Measurements from ENCODE around the gene RPL7A. TPM values are rescaled to one million over a fixed set of nuclear protein-coding genes. Genes with fewer than 3 reads are reported as not detected.

The RPL7A gene
- total and polyA plus RNA-seq, 2 of the 13 experiments (the other 11 are each of a cell fraction or from before 2014, with no cell fraction given): 2,401 to 2,938 TPM

- TF ChIP-seq ZBTB49 (CRISPR knock-in tag; IDR thresholded peaks at IDR 0.05; ENCODE audit: borderline replicate concordance): no peak
- peak; percentile 89; the same call in 1 of the 2 replicates for TF ChIP-seq KDM5B (CRISPR knock-in tag; IDR thresholded peaks at IDR 0.05; ENCODE audit: borderline replicate concordance)
- TF ChIP-seq ZNF737 (CRISPR knock-in tag; IDR thresholded peaks at IDR 0.05; ENCODE audit: borderline replicate concordance): no peak
- TF ChIP-seq ZMAT5 (CRISPR knock-in tag; IDR thresholded peaks at IDR 0.05; ENCODE audit: borderline replicate concordance, low read depth): no peak
- TF ChIP-seq IKZF5 (CRISPR knock-in tag; IDR thresholded peaks at IDR 0.05): peak; percentile 98
- TF ChIP-seq ZNF788 (CRISPR knock-in tag; IDR thresholded peaks at IDR 0.05; ENCODE audit: borderline replicate concordance): peak; percentile 96
- peak; percentile 77; the same call in 1 of the 2 replicates for TF ChIP-seq ZNF124 (CRISPR knock-in tag; IDR thresholded peaks at IDR 0.05)
- TF ChIP-seq, protein P1, sequence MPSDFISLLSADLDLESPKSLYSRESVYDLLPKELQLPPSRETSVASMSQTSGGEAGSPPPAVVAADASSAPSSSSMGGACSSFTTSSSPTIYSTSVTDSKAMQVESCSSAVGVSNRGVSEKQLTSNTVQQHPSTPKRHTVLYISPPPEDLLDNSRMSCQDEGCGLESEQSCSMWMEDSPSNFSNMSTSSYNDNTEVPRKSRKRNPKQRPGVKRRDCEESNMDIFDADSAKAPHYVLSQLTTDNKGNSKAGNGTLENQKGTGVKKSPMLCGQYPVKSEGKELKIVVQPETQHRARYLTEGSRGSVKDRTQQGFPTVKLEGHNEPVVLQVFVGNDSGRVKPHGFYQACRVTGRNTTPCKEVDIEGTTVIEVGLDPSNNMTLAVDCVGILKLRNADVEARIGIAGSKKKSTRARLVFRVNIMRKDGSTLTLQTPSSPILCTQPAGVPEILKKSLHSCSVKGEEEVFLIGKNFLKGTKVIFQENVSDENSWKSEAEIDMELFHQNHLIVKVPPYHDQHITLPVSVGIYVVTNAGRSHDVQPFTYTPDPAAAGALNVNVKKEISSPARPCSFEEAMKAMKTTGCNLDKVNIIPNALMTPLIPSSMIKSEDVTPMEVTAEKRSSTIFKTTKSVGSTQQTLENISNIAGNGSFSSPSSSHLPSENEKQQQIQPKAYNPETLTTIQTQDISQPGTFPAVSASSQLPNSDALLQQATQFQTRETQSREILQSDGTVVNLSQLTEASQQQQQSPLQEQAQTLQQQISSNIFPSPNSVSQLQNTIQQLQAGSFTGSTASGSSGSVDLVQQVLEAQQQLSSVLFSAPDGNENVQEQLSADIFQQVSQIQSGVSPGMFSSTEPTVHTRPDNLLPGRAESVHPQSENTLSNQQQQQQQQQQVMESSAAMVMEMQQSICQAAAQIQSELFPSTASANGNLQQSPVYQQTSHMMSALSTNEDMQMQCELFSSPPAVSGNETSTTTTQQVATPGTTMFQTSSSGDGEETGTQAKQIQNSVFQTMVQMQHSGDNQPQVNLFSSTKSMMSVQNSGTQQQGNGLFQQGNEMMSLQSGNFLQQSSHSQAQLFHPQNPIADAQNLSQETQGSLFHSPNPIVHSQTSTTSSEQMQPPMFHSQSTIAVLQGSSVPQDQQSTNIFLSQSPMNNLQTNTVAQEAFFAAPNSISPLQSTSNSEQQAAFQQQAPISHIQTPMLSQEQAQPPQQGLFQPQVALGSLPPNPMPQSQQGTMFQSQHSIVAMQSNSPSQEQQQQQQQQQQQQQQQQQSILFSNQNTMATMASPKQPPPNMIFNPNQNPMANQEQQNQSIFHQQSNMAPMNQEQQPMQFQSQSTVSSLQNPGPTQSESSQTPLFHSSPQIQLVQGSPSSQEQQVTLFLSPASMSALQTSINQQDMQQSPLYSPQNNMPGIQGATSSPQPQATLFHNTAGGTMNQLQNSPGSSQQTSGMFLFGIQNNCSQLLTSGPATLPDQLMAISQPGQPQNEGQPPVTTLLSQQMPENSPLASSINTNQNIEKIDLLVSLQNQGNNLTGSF (CRISPR knock-in tag; IDR thresholded peaks at IDR 0.05): 0 out of 2 replicates have a peak, but pooled peaks have one; percentile 20
- TF ChIP-seq ZBTB3 (CRISPR knock-in tag; IDR thresholded peaks at IDR 0.05; ENCODE audit: borderline replicate concordance, low read depth): no peak; the same call in 1 of the 2 replicates
- peak; percentile 26; the same call in 1 of the 2 replicates for TF ChIP-seq ZBTB7A (CRISPR knock-in tag; IDR thresholded peaks at IDR 0.05)
- TF ChIP-seq ZNF230 (CRISPR knock-in tag; IDR thresholded peaks at IDR 0.05): peak; percentile 87
- TF ChIP-seq ZNF383 (CRISPR knock-in tag; IDR thresholded peaks at IDR 0.05; ENCODE audit: borderline replicate concordance): no peak
- peak; percentile 99 for TF ChIP-seq TBX2 (CRISPR knock-in tag; IDR thresholded peaks at IDR 0.05; ENCODE audit: borderline replicate concordance)
- peak; percentile 98 for TF ChIP-seq SRF (IDR thresholded peaks at IDR 0.05; ENCODE audit: low read depth, low read length)
- no peak; the same call in 1 of the 2 replicates for TF ChIP-seq SOX13 (IDR thresholded peaks at IDR 0.05)
- TF ChIP-seq SOX13 (CRISPR knock-in tag; conservative IDR thresholded peaks at IDR 0.05 in 1 of 2, IDR thresholded peaks at IDR 0.05 in 1 of 2): peak in 1 of 2 experiments; percentile 54; a peak in 1 of 4 replicates
- peak; percentile 47; the same call in 1 of the 2 replicates for TF ChIP-seq LBX2 (CRISPR knock-in tag; IDR thresholded peaks at IDR 0.05; ENCODE audit: borderline replicate concordance)
These were observed 11.8 kb upstream of the RPL7A start, which contains the start of gene SURF6 (continued) for GRCh38 chr9:133335924-133336811.

Measured in HepG2 (cell line).